SK-N-SH treated with all-trans-retinoic acid at 6 μM for 48 hours (cell line): ENCODE measurements around the gene RNF126.

Experiments used
- ATAC-seq: fragments of 200-7000 bp; cut with Tn5 transposase; 3 replicates; pipeline ENCODE4 v1.9.1; 2020; ENCODE audit warnings: mild to moderate bottlenecking, moderate library complexity
- ARNTL ChIP-seq: fragments of 450-650 bp; formaldehyde crosslinking; IDR thresholded peaks from 2 replicates; pipeline ENCODE4 v1.5.0; 2020; ENCODE audit warnings: low read depth, mild to moderate bottlenecking, moderate library complexity, borderline replicate concordance
- BACH2 ChIP-seq: fragments of 250-450 bp; sonication (Bioruptor Pico); IDR thresholded peaks from 2 replicates; pipeline ENCODE4 v1.9.0; 2021; ENCODE audit warnings: mild to moderate bottlenecking, borderline replicate concordance
- CREB5 ChIP-seq: fragments of 250-450 bp; sonication (Bioruptor Pico); IDR thresholded peaks from 2 replicates; pipeline ENCODE4 v1.5.1; 2020; ENCODE audit warnings: low read depth, mild to moderate bottlenecking, moderate library complexity
- CSDC2 ChIP-seq: fragments of 250-450 bp; sonication (Bioruptor Pico); IDR thresholded peaks from 2 replicates; pipeline ENCODE4 v1.5.0; 2020; ENCODE audit warnings: mild to moderate bottlenecking, moderate library complexity
- ESRRG ChIP-seq: fragments of 250-450 bp; sonication (Bioruptor Pico); IDR thresholded peaks from 2 replicates; pipeline ENCODE4 v1.6.1; 2021; ENCODE audit warnings: mild to moderate bottlenecking
- GLIS3 ChIP-seq: fragments of 250-450 bp; sonication (Bioruptor Pico); IDR thresholded peaks from 2 replicates; pipeline ENCODE4 v1.5.0; 2020; ENCODE audit warnings: mild to moderate bottlenecking, moderate library complexity
- ISL1 ChIP-seq: fragments of 250-450 bp; sonication (Bioruptor Pico); IDR thresholded peaks from 2 replicates; pipeline ENCODE4 v2.1.2; 2022; ENCODE audit warnings: mild to moderate bottlenecking, moderate library complexity
- OSR1 ChIP-seq: fragments of 250-450 bp; sonication (Bioruptor Pico); IDR thresholded peaks from 2 replicates; pipeline ENCODE4 v1.8.0; 2022; ENCODE audit warnings: moderate library complexity, mild to moderate bottlenecking, inconsistent platforms
- PATZ1 ChIP-seq: fragments of 250-450 bp; sonication (Bioruptor Pico); IDR thresholded peaks from 2 replicates; pipeline ENCODE4 v1.8.0; 2020; ENCODE audit warnings: mild to moderate bottlenecking, moderate library complexity, borderline replicate concordance
- PPARA ChIP-seq: fragments of 250-450 bp; sonication (Bioruptor Pico); IDR thresholded peaks from 2 replicates; pipeline ENCODE4 v1.5.0; 2020; ENCODE audit warnings: mild to moderate bottlenecking, borderline replicate concordance
- RARB ChIP-seq: fragments of 250-450 bp; sonication (Bioruptor Pico); IDR thresholded peaks from 2 replicates; pipeline ENCODE4 v1.8.0; 2021; ENCODE audit warnings: mild to moderate bottlenecking, moderate library complexity
- SNAI2 ChIP-seq: fragments of 250-450 bp; sonication (Bioruptor Pico); IDR thresholded peaks from 2 replicates; pipeline ENCODE4 v1.5.0; 2020; ENCODE audit warnings: mild to moderate bottlenecking, moderate library complexity
- TOX ChIP-seq: fragments of 250-450 bp; sonication (Bioruptor Pico); IDR thresholded peaks from 2 replicates; pipeline ENCODE4 v1.8.0; 2021; ENCODE audit warnings: mild to moderate bottlenecking, moderate library complexity, borderline replicate concordance
- TSHZ2 ChIP-seq: fragments of 250-450 bp; sonication (Bioruptor Pico); IDR thresholded peaks from 2 replicates; pipeline ENCODE4 v1.5.0; 2020; ENCODE audit warnings: mild to moderate bottlenecking, moderate library complexity
- ZC3H10 ChIP-seq: fragments of 250-450 bp; sonication (Bioruptor Pico); IDR thresholded peaks from 2 replicates; pipeline ENCODE4 v1.5.1; 2021; ENCODE audit warnings: mild to moderate bottlenecking, moderate library complexity
- ZFP3 ChIP-seq: fragments of 250-450 bp; sonication (Bioruptor Pico); IDR thresholded peaks from 2 replicates; pipeline ENCODE4 v1.5.0; 2020; ENCODE audit warnings: mild to moderate bottlenecking, moderate library complexity
- ZFP30 ChIP-seq: fragments of 450-650 bp; formaldehyde crosslinking; IDR thresholded peaks from 2 replicates; pipeline ENCODE4 v1.5.0; 2022; ENCODE audit warnings: mild to moderate bottlenecking, moderate library complexity
- ZNF565 ChIP-seq: fragments of 450-650 bp; formaldehyde crosslinking; conservative IDR thresholded peaks from 2 replicates; pipeline ENCODE4 v1.5.0; 2020; ENCODE audit warnings: low read depth, mild to moderate bottlenecking, moderate library complexity
- ZNF8 ChIP-seq: fragments of 450-650 bp; formaldehyde crosslinking; IDR thresholded peaks from 2 replicates; pipeline ENCODE4 v1.5.0; 2020; ENCODE audit warnings: mild to moderate bottlenecking, moderate library complexity
- TF ChIP-seq, protein P1 (sequence below): fragments of 250-450 bp; sonication (Bioruptor Pico); IDR thresholded peaks from 2 replicates; pipeline ENCODE4 v1.8.0; 2021; ENCODE audit warnings: low read depth, mild to moderate bottlenecking, moderate library complexity, borderline replicate concordance

Gene RNF126

GRCh38 chr19:618247-618619 lies 44.8 kb downstream of the RNF126 start:
- TF ChIP-seq RARB (CRISPR knock-in tag), result no peak
- no peak for TF ChIP-seq OSR1
- no peak for TF ChIP-seq CSDC2
- no peak for TF ChIP-seq ARNTL (CRISPR knock-in tag)
- no peak for TF ChIP-seq TSHZ2 (CRISPR knock-in tag)
- TF ChIP-seq PPARA (CRISPR knock-in tag), result no peak
- TF ChIP-seq TOX (CRISPR knock-in tag), result no peak
- no peak for TF ChIP-seq ZFP3
- TF ChIP-seq GLIS3 (CRISPR knock-in tag), result no peak
- no peak for TF ChIP-seq ZFP30 (CRISPR knock-in tag)
- no peak for TF ChIP-seq ZNF565 (CRISPR knock-in tag)
- no peak for TF ChIP-seq ESRRG (CRISPR knock-in tag)
- TF ChIP-seq ISL1, result no peak
- no peak for TF ChIP-seq BACH2 (CRISPR knock-in tag)
- TF ChIP-seq ZNF8 (CRISPR knock-in tag), result no peak
- no peak for TF ChIP-seq ZC3H10
- ATAC-seq, result no peak

GRCh38 chr19:617551-618246 lies 45.3 kb downstream of the RNF126 start:
- ATAC-seq, result no peak
- TF ChIP-seq OSR1 (no peak), ZNF565 (CRISPR knock-in tag) (no peak), CREB5 (CRISPR knock-in tag) (no peak), ISL1 (no peak), PATZ1 (CRISPR knock-in tag) (no peak), SNAI2 (CRISPR knock-in tag) (no peak), CSDC2 (no peak), ZNF8 (CRISPR knock-in tag) (no peak), ARNTL (CRISPR knock-in tag) (no peak), TSHZ2 (CRISPR knock-in tag) (no peak), ZFP30 (CRISPR knock-in tag) (no peak)
- TF ChIP-seq, protein P1, sequence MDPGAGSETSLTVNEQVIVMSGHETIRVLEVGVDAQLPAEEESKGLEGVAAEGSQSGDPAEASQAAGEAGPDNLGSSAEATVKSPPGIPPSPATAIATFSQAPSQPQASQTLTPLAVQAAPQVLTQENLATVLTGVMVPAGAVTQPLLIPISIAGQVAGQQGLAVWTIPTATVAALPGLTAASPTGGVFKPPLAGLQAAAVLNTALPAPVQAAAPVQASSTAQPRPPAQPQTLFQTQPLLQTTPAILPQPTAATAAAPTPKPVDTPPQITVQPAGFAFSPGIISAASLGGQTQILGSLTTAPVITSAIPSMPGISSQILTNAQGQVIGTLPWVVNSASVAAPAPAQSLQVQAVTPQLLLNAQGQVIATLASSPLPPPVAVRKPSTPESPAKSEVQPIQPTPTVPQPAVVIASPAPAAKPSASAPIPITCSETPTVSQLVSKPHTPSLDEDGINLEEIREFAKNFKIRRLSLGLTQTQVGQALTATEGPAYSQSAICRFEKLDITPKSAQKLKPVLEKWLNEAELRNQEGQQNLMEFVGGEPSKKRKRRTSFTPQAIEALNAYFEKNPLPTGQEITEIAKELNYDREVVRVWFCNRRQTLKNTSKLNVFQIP (CRISPR knock-in tag), result no peak
